SIG-M5 treated with dmso at 0.1 percent for 504 hours (cell line): ENCODE measurements around the gene CPED1.
A peak's percentile ranks its signal among the peaks of the same experiment; 100 is the strongest.

ENCODE experiments used
- DNase-seq: peaks from one replicate; lab custom pipeline; 2025; ENCODE audit not compliant: unreplicated experiment; lab: John Stamatoyannopoulos, UW

The CPED1 gene

GRCh38 chr7:121126801-121127534 is 138.5 kb downstream of the CPED1 start:
- peak; percentile 2 for DNase-seq

- DNase-seq = no peak
These were observed 144.4 kb downstream of the CPED1 start for GRCh38 chr7:121132940-121133339.

GRCh38 chr7:121133444-121133843 is 144.9 kb downstream of the CPED1 start:
- no peak for DNase-seq

- no peak for DNase-seq
These were observed 149.1 kb downstream of the CPED1 start for GRCh38 chr7:121137580-121137979.

GRCh38 chr7:121138262-121138933 is 149.9 kb downstream of the CPED1 start:
- no peak for DNase-seq

GRCh38 chr7:121139427-121139826 is 150.9 kb downstream of the CPED1 start:
- no peak for DNase-seq

- no peak for DNase-seq
These were observed 152.3 kb downstream of the CPED1 start for GRCh38 chr7:121140790-121141189.

GRCh38 chr7:121151774-121152221 is 163.3 kb downstream of the CPED1 start:
- no peak for DNase-seq

GRCh38 chr7:121153411-121153810 is 164.9 kb downstream of the CPED1 start:
- no peak for DNase-seq

GRCh38 chr7:121153995-121154394 is 165.5 kb downstream of the CPED1 start:
- no peak for DNase-seq

- no peak for DNase-seq
These were observed 168.3 kb downstream of the CPED1 start for GRCh38 chr7:121156825-121157224.

- no peak for DNase-seq
These were observed 168.8 kb downstream of the CPED1 start for GRCh38 chr7:121157341-121157751.

GRCh38 chr7:121157885-121158590 is 169.5 kb downstream of the CPED1 start:
- DNase-seq = no peak

GRCh38 chr7:121158665-121159064 is 170.2 kb downstream of the CPED1 start:
- no peak for DNase-seq

GRCh38 chr7:121159553-121159952 is 171.0 kb downstream of the CPED1 start:
- DNase-seq = no peak

GRCh38 chr7:121160150-121161008 is 171.9 kb downstream of the CPED1 start:
- DNase-seq = no peak

GRCh38 chr7:121163699-121164098 is 175.2 kb downstream of the CPED1 start:
- DNase-seq = no peak

GRCh38 chr7:121164247-121164646 is 175.7 kb downstream of the CPED1 start:
- no peak for DNase-seq

- DNase-seq = no peak
These were observed 178.4 kb downstream of the CPED1 start for GRCh38 chr7:121166916-121167315.

- DNase-seq = no peak
These were observed 179.5 kb downstream of the CPED1 start for GRCh38 chr7:121167971-121168370.

- DNase-seq = no peak
These were observed 181.0 kb downstream of the CPED1 start for GRCh38 chr7:121169469-121169868.
